Stimulated activated CD8-positive, alpha-beta memory T cell treated with anti-CD3 and anti-CD28 coated beads, Interleukin-2, amount 100 ng/mL, for 1 hour (primary cell): Measurements from ENCODE around the gene SLC31A1.
A peak's percentile ranks its signal among the peaks of the same experiment; 100 is the strongest.

Experiments used
- DNase-seq, 2 donors: peaks; one replicate each; pipeline ENCODE4 v3.0.0-alpha.2; 2020; ENCODE audit warnings: low read depth in 2 of 2

Gene SLC31A1

DNA sequence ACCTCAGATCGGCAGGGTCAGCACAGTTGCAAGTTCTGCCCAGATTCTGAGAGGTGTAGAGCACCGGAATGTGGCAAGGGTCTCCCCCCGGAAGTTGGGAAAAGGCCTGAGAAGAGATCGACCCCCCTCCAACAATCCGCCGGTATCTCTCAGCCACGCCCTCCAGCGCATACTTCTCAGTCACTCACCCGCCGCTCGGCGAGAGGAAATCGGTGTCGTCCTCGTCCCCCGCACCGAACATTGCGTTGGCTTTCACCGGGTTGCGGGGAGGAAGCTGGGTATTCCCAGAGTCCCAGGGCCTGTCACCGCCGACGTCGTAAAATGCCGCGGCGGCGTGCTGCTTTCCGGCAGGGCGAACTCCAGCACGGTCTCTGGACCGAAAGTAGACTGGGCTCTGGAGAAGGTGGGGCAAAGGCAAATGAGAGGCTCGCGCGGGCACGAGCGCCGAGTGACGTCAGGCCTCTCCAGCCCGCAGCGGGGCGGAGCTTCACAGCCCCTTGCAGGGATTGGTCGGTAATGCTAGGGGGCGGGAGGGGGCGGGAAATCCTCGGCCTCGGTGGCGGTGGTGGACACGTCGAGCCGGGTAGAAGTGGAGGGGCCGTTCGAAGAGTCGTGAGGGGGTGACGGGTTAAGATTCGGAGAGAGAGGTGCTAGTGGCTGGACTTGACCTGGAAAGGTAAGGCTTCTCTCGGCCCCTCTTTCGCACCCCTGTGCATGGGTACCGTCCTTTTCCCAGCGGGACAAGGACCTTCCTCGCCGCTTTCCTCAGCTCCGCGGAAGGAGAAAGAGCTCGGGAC, at the start of gene SLC31A1, which contains the start of gene FKBP15:
Gene SLC31A1, plus strand, starts transcription at position 542 of the 797 bp plus-strand sequence. CDS start 34,605 bp downstream, outside the sequence.
Gene FKBP15, minus strand, starts transcription at position 275 of the 797 bp plus-strand sequence. Its CDS starts 34 bp downstream, at position 241.
- peak; percentile 92 to 96 for DNase-seq

DNA sequence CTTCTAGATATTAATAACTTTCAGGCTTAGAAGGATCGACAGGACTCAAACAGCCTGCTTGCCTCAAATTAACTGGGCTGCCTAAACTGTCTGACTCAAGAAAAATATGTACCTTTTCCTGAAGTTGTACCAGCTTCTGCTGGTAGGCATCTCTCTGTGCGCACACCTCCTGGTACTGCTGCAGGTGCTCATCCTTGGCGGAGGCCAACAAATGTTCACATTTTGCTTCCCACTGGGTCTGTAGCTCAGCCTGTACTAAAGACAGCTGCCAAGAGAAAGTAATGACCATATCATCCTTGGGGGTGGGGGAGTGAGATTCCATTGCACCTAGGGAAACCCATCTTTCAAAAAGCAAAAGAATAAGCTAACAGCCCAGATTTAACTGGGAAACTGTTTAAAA, 48.0 kb upstream of the SLC31A1 start:
- DNase-seq = no peak

DNA sequence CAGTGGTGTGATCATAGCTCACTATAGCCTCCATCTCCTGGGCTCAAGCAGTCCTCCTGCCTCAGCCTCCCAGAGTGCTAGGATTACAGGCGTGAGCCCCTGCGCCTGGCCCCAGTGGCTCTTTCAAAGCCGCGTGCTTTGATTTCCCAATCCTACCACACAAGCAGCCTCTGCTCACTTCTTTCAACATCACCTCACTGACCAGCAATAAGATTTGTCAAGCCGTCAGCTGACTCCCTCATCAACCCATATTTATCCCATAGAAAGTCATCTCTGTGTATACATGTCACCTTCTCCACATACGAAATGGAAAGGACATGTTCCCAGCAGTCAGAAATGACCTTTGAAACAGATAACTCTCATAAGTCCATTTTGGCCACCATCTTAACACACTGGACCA, 44.5 kb upstream of the SLC31A1 start:
- no peak for DNase-seq

DNA sequence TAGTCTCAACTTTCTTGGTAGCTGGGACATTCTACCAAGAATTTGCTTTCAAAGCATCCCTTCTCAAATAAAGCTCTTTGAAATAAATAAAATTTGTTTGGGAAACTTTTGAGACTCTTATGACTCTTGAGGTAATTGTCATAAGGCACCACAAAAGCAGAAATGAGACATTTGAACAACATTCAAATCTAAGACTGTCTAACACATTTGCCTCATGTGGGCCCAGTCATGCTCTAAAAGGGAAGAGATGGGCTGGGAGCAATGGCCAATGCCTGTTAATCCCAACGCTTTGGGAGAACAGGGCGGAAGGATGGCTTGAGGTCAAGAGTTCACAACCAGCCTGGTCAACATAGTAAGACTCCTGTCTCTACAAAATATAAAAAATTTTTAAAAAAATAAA, 44.1 kb upstream of the SLC31A1 start:
- no peak for DNase-seq

DNA sequence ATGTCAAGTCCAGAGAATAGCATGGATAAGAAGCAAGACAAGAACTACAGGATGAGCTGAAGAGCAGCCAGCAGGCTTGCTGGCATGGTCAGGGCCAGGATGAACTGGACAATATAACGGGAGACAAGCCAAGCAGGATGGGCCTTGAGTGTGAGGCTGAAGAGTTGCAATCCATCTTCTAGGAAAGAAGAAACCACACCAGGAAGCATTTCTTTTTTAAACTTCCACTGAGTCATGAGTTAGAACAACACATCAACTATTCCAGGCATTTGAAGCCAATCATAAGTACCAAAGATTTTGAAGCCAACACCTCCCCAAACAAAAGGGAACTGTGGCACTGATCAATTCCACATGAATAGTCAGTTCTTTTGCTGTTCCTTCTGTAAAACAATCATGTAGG, 43.3 kb upstream of the SLC31A1 start:
- no peak for DNase-seq

DNA sequence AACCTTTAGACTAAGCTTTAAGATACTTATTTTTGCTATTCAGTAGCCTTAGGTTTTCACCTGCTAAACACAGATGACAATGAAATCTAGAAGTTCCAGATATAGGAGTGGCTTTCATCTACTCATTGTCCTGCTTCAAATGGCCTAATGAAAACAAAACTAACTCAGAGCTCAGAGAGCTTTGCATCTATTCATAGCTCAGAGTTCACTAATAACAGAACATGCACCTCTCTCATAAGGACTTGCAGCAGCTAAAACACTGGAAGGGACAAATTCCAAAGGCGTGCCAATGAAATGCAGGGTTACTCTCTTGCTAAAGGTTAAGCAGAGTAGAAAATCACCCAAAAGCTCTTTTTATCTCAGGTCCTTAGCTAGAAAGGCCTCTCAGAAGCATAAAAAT, 41.5 kb upstream of the SLC31A1 start:
- DNase-seq = no peak

DNA sequence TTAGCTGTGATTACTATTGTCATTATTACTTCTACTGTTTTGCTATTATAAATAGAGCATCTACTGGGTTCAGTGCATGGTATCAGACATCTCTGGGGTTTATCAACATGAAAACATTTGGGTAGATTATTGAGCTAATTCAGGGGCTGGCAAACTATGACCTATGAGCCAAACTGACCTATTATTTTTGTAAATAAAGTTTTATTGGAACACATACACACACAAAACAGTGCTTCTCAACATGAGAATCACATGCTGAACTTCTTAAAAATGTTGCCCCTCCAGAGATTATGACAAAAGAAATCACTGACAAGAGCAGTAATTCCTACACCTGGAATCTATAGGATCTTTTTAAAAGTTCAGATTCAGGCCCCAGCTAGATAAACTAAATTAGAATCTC, 40.2 kb upstream of the SLC31A1 start:
- no peak for DNase-seq

DNA sequence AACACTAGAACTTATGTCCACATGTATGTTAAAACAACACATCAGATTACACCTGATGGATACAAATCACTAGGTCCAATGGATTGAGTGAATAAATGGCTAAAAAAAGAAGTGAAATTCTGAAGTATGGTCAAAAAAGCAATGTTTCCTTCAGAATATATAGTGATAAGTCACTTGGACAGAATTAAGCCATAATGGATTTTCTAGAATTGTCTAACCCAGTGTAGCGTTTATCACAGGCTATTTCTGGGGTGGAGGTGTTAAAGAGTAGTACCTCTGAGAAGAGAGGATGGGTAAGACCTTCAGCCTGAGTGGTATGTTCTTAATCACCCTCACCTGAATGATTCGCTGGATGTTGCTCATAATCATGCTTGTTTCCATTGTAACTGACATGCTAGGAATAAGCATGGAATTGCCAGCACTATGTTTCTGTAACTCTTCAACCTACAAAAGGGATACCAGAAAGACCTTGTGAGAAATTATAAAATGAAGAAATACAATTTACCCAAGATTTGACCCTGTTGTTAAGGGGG, 37.3 kb upstream of the SLC31A1 start:
- DNase-seq = no peak

DNA sequence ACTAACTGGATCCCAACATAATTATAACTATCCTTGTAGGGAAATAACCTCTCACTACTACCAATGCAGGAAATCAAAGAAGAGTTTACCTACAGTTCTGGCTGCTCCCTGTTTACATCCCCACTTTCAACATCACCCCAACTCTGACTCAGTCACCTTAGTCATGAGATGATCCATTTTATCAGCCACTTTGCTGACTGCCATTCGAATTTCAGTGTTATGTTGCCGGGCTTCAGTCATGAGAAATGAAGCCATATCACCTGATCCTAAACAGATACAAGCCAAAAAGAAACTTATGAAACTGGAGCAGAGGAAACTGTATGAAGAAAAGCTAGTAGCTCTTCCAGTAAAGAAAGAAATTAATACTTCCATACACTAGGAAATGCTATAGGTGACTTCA, 36.8 kb upstream of the SLC31A1 start:
- no peak for DNase-seq

DNA sequence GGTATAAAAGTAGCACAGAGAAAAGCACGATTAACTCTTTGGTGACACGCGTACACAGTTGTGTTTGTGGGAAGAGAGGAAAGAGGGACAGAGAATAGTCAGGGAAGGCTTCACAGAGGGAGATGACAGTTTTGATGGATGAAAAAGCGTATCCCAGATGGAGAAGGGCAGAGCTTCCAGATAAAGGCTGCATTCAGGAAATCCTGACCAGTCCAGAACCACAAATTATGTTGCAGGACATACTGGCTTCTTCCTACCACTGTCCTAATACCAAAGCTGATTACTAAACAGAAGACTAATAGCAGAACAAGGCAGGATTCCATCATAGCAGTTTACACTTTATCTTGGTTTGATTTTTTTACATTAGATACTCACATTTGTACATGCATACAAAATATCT, 36.1 kb upstream of the SLC31A1 start:
- DNase-seq = no peak

DNA sequence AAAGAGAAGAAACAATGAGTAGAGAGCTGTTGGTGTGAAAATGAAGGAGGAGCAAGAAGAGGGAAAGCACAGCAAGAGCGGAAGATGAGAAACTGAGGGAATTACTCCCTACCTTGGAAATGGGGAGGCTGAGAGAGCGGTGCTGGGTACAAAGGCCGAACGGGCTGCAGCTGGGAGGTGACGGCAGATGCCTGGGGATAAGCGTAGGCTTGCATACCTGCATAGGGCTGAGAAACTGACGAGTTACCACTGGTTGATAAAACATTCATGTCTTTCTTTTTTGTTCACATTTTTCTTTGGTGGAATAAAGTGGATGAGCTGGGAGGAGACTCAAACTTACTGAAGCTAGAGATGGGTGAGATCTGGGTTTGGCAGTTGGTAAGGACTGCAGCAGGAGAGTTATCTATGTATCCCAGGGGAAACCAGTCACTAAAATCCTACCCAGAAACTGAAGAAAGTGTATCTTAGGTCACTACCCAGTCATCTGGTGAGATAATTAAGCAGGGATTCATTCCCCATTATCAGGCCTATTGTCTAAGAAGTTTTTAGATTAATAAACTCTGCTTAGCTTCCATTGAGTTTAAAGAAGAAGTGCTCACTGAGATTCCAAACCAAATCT, 35.1 kb upstream of the SLC31A1 start:
- no peak for DNase-seq

DNA sequence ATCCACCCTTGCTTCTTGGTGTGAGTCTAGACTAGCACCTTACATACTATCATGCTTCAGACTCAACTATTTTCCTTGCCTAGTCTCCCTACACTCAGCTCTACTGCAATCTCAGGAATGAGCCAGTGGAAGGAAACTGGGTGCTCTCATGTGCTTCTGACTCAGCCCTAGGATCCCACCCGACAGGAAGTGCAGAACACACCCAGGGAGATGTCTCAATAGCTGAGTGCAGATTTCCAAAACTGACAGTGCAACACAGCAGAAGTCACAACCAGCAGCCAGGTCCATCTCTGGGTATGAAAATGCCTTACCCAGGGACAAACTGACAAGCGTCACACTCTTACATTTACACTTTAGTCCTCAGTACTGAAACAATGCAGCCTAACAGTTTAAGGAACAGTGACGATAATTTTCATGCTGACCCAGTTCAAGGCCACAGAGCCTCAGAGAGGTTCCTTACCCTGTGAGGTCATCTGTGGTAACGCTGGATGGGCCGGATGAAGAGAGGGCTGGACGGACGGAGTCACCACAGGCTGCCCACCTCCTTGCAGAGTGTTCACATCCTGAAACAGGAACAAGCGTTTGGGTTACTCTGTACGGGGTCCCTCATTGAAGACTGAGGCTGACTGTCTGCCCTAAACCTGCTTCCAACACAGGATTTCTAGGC, 33.3 kb upstream of the SLC31A1 start:
- DNase-seq = no peak

DNA sequence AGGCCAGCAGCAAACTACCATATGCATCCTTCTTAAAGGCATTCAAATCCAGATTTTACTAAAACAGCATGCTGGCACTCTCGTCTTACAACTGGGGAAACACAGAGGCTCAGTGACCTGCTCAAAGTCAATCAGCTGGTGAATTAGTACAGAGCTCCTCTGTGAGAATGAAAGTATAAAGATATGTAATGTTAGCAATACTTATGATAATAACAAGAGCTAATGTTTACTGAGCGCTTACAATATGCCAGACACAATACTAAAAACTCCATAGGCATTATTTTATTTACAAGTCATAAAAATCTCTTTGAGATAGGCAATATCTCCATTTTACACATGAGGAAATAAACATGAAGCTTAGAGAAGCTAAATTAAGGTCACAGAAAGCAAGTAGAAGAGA, 28.9 kb upstream of the SLC31A1 start:
- no peak for DNase-seq

DNA sequence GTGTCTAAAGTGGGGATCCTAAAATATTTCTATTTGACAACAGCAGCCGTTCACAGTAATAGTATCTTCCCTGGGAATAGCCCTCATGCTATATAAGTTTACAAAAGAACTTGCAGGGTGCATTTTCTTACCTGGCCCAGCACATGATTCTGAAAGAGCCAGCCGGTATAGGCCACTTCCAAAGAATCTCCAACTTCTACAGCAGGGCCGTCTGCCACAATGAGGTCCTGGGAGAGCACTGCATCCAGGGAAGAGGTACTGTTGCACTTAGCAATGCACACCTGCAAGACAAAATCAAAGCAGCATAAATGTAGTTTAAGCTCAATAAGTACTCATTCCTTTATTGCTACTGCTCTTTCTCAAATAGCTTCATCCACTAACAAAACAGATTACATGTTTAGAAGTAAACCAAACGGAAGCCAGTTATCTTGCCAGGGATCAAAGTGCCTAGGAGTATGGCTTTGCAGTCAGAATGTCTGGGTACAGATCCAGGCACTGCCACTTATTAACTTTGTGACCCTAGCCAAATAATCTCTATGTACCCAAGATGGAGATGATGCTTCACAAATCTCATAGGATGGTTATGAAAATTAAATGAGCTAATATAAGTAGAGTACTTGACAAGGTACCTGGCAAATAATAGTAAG, 21.5 kb upstream of the SLC31A1 start:
- DNase-seq = no peak

DNA sequence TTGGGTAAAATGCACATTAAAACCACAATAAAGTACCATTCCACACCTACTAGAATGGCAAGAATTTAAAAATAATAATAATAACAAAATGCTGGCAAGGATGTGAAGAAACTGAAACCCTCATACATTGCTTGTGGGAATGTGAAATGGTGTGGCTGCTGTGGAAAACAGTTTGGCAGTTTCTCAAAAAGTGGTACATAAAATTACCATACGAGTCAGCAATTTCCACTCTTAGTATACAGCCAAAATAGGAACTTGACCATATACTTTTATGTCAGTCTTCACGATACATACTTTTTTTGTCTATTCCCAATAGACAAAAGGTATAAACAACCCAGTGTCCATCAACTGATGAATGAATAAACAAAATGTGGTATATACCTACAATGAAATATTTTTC, 15.9 kb upstream of the SLC31A1 start:
- no peak for DNase-seq

DNA sequence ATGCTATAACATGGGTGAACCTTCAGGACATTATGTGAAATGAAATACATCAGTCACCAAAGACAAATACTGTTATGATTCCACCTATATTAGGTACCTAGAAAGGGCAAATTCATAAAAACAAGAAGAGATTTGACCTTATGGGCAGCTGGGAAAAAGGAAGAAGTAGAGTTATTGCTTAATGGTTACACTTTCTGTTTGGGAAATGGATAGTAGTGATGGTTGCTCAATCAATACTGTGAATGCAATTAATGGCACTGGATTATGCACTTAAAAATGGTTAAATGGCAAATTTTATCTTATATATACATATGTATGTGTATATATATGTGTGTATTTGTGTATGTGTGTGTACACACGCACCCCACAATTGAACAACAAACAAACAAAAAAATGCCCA, 15.5 kb upstream of the SLC31A1 start:
- DNase-seq = no peak

DNA sequence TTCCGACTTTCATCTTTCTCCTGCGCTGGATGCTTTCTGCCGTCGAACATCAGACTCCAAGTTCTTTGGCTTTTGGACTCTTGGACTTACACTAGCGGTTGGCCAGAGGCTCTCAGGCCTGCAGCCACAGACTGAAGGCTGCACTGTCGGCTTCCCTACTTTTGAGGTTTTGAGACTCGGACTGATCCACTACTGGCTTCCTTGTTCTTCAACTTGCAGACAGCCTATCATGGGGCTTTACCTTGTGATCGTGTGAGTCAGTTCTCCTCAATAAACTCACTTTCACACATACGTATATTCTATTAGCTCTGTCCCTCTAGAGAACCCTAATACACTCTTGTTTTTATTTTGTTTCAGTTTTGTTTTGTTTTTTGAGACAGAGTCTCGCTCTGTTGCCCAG, 10.5 kb upstream of the SLC31A1 start:
- no peak for DNase-seq

DNA sequence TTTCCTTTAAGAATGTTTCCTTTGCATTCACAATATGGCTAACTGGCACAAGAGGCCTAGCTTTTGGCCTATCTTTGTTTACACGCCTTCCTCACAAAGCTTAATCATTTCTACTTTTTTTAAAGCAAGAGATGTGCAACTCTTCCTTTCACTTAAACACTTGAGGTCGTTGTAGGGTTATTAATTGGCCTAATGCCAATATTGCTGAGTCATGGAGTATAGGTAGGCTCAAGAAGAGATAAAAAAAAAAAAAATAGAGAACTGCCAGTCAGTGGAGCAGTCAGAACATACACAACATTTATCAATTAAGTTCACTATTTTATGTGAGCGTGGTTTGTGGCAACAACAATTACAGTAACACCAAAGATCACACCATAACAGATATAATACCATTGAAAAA, 6.2 kb upstream of the SLC31A1 start:
- no peak for DNase-seq

DNA sequence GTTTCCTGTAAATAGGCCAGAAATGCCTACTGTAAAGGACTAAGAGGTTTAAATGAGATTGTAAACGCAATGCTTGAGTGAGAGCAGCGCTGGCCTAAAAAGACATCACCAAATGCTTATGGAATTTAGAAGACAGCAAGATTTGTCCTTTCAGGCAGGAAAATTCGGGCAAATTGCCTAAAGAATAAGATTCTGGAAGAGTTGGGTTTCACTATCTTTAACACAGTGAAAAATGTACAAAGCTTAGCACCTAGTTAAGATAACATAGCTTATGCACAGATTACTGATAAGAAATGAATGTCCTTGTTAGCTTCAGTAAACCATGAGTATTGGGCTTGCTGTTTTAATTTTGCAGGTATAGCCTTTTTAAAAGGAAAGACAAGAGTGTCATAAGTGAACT, 4.9 kb upstream of the SLC31A1 start:
- no peak for DNase-seq

DNA sequence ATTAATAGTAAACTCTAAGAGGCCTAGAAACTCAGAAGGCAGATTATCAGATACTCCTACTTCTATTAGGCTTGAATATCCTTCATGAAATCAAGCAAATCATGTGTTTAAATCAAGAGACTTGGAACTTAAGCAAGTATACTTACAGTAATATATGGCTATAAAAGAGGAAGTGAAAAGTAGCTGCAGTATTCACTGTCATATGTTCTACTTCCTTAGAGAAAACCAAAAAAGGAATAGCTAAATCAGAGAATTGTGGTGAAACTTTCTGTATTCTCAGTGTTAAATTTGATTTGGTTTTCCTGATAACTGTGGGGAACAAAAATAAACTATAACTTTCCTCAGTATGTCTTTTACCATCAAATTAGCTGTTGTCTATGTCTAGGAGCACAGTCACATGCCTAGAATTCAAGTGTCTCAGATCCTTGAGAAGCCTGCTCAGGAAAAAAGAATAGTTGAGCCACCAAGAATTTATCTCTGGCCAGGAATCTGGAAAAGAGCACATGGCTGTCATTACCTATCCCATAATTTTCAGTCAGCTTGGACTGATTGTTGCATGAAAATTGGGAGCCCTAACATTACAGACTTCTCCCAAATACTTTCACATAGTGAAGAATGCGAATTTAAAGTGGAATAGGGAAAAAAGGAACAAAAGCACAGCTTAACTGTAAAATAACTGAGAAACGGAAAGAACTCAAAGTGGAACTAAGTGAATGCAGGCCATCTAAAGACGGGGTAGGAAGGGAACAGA, 2.0 kb upstream of the SLC31A1 start:
- no peak for DNase-seq

DNA sequence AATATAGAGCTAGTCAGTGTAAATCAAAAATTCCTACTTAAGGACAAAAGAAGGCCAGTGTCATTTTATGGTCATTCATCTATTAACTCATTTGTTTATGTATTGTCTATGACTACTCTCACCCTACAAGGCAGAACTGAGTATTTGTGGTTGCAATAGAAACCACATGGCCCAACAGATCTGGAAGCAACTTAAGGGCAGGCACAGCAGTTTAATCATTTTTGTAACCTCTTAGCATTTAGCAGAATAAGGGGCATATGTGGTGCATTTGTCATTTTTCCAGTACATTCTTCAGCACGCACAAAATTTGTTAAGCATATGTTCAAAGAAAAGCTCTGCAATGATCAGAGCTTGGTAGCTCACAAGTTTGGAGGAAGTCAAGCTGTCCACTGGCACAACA, 1.4 kb upstream of the SLC31A1 start:
- no peak for DNase-seq
